ENCODE data around the gene MEIS2.

MEIS2 gene

DNA sequence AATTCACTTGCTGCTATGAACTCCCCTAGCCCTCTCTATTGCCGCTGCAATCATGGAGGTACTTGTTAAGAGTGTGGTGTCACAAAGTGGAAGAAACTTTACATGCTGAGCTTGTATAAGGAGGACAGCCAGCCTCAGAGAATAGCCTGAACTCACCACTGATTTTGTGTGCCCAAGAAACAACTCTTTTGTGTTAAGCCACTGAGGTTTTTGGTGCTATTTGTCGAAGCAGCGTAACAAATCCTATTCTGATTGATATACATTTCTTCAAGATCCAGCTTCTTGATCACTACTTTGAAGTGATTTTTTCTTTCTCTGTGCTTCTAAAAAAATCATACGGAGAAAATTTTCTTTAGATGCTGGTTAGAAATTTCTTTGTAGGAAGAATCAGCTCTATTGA is 132.4 kb downstream of the MEIS2 start:
- DNase-seq (ENCODE audit: insufficient read length, low spot score) (no peak), FAIRE-seq (no peak)
- TF ChIP-seq, protein P1, sequence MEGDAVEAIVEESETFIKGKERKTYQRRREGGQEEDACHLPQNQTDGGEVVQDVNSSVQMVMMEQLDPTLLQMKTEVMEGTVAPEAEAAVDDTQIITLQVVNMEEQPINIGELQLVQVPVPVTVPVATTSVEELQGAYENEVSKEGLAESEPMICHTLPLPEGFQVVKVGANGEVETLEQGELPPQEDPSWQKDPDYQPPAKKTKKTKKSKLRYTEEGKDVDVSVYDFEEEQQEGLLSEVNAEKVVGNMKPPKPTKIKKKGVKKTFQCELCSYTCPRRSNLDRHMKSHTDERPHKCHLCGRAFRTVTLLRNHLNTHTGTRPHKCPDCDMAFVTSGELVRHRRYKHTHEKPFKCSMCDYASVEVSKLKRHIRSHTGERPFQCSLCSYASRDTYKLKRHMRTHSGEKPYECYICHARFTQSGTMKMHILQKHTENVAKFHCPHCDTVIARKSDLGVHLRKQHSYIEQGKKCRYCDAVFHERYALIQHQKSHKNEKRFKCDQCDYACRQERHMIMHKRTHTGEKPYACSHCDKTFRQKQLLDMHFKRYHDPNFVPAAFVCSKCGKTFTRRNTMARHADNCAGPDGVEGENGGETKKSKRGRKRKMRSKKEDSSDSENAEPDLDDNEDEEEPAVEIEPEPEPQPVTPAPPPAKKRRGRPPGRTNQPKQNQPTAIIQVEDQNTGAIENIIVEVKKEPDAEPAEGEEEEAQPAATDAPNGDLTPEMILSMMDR (IDR thresholded peaks at IDR 0.05; ENCODE audit: insufficient read depth, missing control alignments), result no peak

DNA sequence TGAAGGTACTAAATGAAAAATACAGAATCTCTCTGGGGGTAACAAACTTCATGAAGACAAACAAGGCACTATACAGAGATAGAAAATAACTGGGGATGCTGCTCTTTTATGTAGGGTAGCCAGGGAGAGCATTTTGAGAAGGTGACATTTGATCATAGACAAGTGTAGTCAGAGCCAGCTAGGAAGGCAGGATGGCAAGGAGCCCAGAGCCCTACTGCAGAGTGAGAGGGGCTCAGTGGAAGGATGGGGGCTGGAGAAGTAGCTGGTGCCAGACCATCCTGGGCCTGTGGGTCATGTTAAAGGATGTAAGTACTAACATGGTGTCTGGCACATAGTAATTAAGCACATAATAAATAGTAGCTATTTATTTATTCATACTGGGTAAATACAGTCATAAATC is 133.6 kb downstream of the MEIS2 start:
- TF ChIP-seq, protein P1 (IDR thresholded peaks at IDR 0.05; ENCODE audit: insufficient read depth, missing control alignments), result no peak
- no peak for FAIRE-seq
- no peak for DNase-seq (ENCODE audit: insufficient read length, low spot score)

DNA sequence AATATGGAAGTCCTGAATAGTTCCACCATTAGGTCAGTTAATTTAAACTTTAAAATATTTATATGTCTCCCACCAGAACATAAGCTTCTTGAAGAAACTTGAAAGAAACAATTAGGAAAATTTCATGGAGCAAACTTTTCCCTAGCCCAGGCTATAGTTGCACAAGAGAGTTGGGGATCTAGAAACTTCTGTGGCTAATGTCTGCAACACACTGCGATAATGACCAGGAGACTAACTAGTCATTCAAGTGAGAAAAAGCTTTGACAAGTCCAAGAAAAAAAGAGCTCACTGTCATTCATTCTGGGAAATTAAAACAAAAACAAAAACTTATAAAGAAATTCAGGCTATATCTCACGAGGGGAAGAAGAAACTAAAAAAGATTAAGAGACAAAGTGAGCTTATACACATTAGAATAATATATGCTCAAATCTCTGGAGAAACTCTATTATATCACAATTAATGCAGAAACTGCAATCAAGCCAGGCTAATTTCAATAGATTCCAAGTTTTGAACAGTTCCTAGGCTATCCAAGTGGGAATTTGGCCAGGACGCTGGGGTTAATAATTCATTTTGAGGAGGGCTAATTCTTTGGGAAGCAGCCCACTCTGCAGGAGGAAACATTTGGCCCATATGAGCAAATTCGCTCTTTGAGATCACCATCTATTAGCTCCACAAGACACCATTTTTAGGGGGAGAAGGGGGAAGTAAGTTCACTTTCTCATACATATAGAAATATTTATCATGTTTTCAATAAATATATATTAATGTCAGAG is 134.6 kb downstream of the MEIS2 start:
- FAIRE-seq, result no peak
- TF ChIP-seq, protein P1 (IDR thresholded peaks at IDR 0.05; ENCODE audit: insufficient read depth, missing control alignments), result no peak

DNA sequence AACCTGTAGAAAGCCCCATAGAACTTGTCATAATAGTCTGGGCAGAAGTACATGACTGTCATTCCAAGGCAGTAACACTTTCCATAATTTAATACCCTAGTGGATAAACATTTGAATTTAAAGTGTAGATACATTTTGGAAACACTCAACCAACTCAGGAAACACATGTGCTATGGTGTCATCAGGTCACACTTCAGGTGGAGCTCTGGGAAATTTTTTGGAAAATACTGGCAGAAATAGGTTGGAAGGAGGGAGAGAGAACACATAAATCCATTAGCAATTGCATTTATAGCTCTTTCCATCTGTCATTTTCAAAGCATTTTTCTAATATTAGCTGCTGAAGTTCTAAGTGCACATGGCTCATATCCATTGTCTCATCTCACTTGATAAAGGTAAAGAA is 135.7 kb downstream of the MEIS2 start:
- DNase-seq (ENCODE audit: insufficient read length, low spot score), result no peak
- FAIRE-seq, result no peak
- TF ChIP-seq, protein P1 (IDR thresholded peaks at IDR 0.05; ENCODE audit: insufficient read depth, missing control alignments), result no peak

More for the DNA sequence above, 134.6 kb downstream of the MEIS2 start:
- no peak for DNase-seq (ENCODE audit: insufficient read length, low spot score)

DNA sequence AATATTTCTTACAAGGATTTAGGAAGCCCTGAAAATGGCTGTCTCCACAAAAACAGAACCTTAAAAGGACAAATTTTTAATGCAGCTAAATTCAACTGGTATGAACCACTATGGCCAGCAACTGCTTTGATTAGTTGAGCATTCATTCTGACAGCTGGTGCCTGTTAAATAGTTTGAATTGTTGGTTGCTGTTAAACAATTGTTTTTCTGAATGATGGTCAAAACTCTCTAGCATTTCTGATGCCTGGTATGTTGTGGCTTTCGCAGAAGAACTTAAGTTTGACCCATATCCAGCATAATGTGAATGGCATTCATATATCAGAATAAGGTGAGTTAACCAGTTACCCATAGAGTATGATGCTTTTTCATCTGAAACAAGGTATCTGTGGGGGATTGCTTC is 138.4 kb downstream of the MEIS2 start:
- DNase-seq (ENCODE audit: insufficient read length, low spot score), result no peak
- TF ChIP-seq, protein P1 (IDR thresholded peaks at IDR 0.05; ENCODE audit: insufficient read depth, missing control alignments), result no peak
- FAIRE-seq, result no peak

DNA sequence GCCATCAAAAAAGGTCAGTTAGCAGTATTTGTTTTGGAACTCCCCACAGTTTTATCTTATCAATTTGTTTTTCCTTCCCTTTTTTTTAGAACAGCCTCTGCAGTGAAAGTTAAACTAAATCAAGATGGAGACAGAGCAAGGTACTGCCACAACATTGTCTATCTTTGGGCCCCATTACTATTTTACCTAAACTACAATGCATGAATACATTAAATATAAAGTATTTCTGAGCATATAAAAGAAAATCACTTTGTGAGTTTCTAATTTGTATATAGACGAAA is 139.5 kb downstream of the MEIS2 start:
- no peak for DNase-seq (ENCODE audit: insufficient read length, low spot score)
- no peak for FAIRE-seq
- TF ChIP-seq, protein P1 (IDR thresholded peaks at IDR 0.05; ENCODE audit: insufficient read depth, missing control alignments), result no peak

DNA sequence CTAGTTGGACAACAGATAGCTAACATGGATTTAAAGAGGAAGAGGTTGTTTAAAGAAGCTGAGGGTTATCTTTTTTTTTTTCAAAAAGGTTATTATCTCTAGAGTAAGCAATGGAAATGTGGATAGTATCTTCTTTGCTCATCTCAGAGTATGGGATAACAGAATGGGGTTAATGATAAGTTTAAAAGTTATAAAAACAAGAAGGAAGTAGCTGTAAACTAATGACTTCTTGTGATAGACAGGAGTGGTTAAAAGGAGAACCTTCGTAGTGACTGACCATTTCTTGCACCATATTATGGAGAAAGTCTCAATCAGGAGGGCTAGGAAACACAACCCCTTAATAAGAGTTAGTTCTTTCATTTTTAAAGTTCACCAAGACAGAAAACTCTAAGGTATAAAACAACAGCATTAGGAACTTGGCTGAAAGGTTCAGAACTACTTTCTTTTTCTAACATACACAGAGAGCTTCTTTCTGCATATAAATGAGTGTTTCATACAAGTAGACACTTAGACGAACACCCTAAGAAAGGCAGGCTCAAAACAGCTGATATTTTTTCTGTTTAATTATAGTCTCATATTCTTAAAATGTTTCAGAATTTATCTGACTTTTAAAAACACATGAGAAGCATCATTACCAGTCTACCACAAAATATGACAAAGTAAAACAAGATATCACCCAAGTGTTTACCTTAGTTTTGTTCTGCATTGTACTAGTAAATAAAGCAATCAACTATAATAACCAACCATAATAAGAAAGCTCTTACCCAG is 140.0 kb downstream of the MEIS2 start:
- TF ChIP-seq, protein P1 (IDR thresholded peaks at IDR 0.05; ENCODE audit: insufficient read depth, missing control alignments), result no peak
- no peak for FAIRE-seq
- DNase-seq (ENCODE audit: insufficient read length, low spot score), result no peak

Measured in D721Med (cell line).